HG02588 (cell line): ENCODE data around the gene SPATA7.
A peak's percentile ranks its signal among the peaks of the same experiment; 100 is the strongest.
"Not testable (repeated sequence)": the region's sequence is repeated elsewhere in the genome, so short reads cannot be mapped to it uniquely, and the experiment has no call there.

ENCODE experiments used
- ATAC-seq: cut with Tn5 transposase; IDR thresholded peaks from one replicate; pipeline ENCODE4 v1.9.1; 2021; ENCODE audit warnings: mild to moderate bottlenecking, moderate library complexity; ENCODE audit not compliant: unreplicated experiment

SPATA7 gene

GRCh38 chr14:88385212-88386101, at the start of gene SPATA7:
Gene SPATA7 (plus strand): TSS chr14:88385657. CDS start chr14:88385819, 162 bp downstream.
- peak; percentile 100 for ATAC-seq

GRCh38 chr14:88340357-88340756, 45.1 kb upstream of the SPATA7 start:
- no peak for ATAC-seq

GRCh38 chr14:88342980-88343379, 42.5 kb upstream of the SPATA7 start:
- ATAC-seq = no peak

- ATAC-seq = no peak
Observed at GRCh38 chr14:88346048-88346639, 39.3 kb upstream of the SPATA7 start.

- no peak for ATAC-seq
Observed at GRCh38 chr14:88348546-88348945, 36.9 kb upstream of the SPATA7 start.

- no peak for ATAC-seq
Observed at GRCh38 chr14:88351966-88352691, 33.3 kb upstream of the SPATA7 start.

- ATAC-seq = no peak
Observed at GRCh38 chr14:88352698-88353097, 32.8 kb upstream of the SPATA7 start.

GRCh38 chr14:88354358-88354757, 31.1 kb upstream of the SPATA7 start:
- ATAC-seq = no peak

- ATAC-seq = no peak
Observed at GRCh38 chr14:88359500-88359899, 26.0 kb upstream of the SPATA7 start.

- ATAC-seq = no peak
Observed at GRCh38 chr14:88363644-88364043, 21.8 kb upstream of the SPATA7 start.

GRCh38 chr14:88364710-88365413, 20.6 kb upstream of the SPATA7 start:
- no peak for ATAC-seq

GRCh38 chr14:88369496-88369895, 16.0 kb upstream of the SPATA7 start:
- no peak for ATAC-seq

GRCh38 chr14:88379706-88380343, 5.6 kb upstream of the SPATA7 start:
- no peak for ATAC-seq

- ATAC-seq = no peak
Observed at GRCh38 chr14:88380405-88380804, 5.1 kb upstream of the SPATA7 start.

- not testable (repeated sequence) for ATAC-seq
Observed at GRCh38 chr14:88381634-88382033, 3.8 kb upstream of the SPATA7 start.

- no peak for ATAC-seq
Observed at GRCh38 chr14:88384718-88385117, 739 bp upstream of the SPATA7 start.

- no peak for ATAC-seq
Observed at GRCh38 chr14:88386256-88386794, 868 bp downstream of the SPATA7 start.

- no peak for ATAC-seq
Observed at GRCh38 chr14:88388741-88389282, 3.4 kb downstream of the SPATA7 start.

- no peak for ATAC-seq
Observed at GRCh38 chr14:88392609-88393008, 7.2 kb downstream of the SPATA7 start.

- no peak for ATAC-seq
Observed at GRCh38 chr14:88411039-88411438, 25.6 kb downstream of the SPATA7 start.
